AG04449 (cell line): Measurements from ENCODE around the gene FARP2.
"Not testable (repeated sequence)": the region's sequence is repeated elsewhere in the genome, so short reads cannot be mapped to it uniquely, and the experiment has no call there.

Experiments used
- CTCF ChIA-PET: fragments of 350-600 bp; formaldehyde crosslinking; extraction: SDS; loops from one replicate; lab custom pipeline; 2021; ENCODE audit warnings: antibody characterized with exemption; lab: Yijun Ruan, JAX
- POLR2A ChIA-PET: fragments of 400-600, 350-600 bp; formaldehyde crosslinking; extraction: SDS; loops from one replicate; lab custom pipeline; 2020; ENCODE audit warnings: antibody characterized with exemption, inconsistent platforms; lab: Yijun Ruan, JAX
- DNase-seq: peaks from one replicate; pipeline ENCODE4 v3.0.0-alpha.2; 2010; ENCODE audit warnings: low read depth, low spot score
- H3K4me3 ChIP-seq: 2 replicates; pipeline ENCODE4 v1.5.1; 2011; ENCODE audit warnings: low read depth, mild to moderate bottlenecking, control low read depth, low read length
- CTCF ChIP-seq: IDR thresholded peaks from one replicate; pipeline ENCODE4 v1.5.1; 2011; ENCODE audit warnings: mild to moderate bottlenecking, moderate library complexity, low read length, control low read depth, inconsistent platforms; ENCODE audit not compliant: insufficient read depth; ENCODE audit errors: missing control alignments

FARP2 gene

GRCh38 chr2:241422350-241422749 is 66.3 kb downstream of the FARP2 start:
- no peak overlapping the region for H3K4me3 ChIP-seq
- POLR2A ChIA-PET: no interaction called here
- TF ChIP-seq CTCF: no peak
- DNase-seq: no peak
- CTCF ChIA-PET: no interaction called here

GRCh38 chr2:241423489-241423888 is 67.4 kb downstream of the FARP2 start:
- DNase-seq, H3K4me3 ChIP-seq, POLR2A ChIA-PET: not testable (repeated sequence)
- CTCF ChIA-PET: interaction anchor here (1.1 kb wide), 1 partner anchor 14 kb away, joined by 3 read pairs; no protein-coding TSS in a partner anchor

GRCh38 chr2:241425368-241425767 is 69.3 kb downstream of the FARP2 start:
- ChIA-PET CTCF (no interaction called here), POLR2A (no interaction called here)
- no peak for DNase-seq
- H3K4me3 ChIP-seq: no peak overlapping the region
- TF ChIP-seq CTCF: no peak

GRCh38 chr2:241430178-241430577 is 74.1 kb downstream of the FARP2 start:
- CTCF ChIA-PET: no interaction called here
- H3K4me3 ChIP-seq: no peak overlapping the region
- POLR2A ChIA-PET: no interaction called here
- DNase-seq: no peak
- TF ChIP-seq CTCF: no peak

GRCh38 chr2:241432824-241433448 is 76.9 kb downstream of the FARP2 start:
- no peak for TF ChIP-seq CTCF
- CTCF ChIA-PET: interaction anchor here (0.9 to 2.2 kb wide), 2 partner anchors 10 to 18 kb away, joined by 3 to 6 read pairs; no protein-coding TSS in a partner anchor
- no peak overlapping the region for H3K4me3 ChIP-seq
- DNase-seq: no peak
- POLR2A ChIA-PET: no interaction called here

- no peak for TF ChIP-seq CTCF
- POLR2A ChIA-PET: interaction anchor here (0.6 kb wide), 1 partner anchor 149 kb away, joined by 3 read pairs; no protein-coding TSS in a partner anchor
- no peak for DNase-seq
- H3K4me3 ChIP-seq: no peak overlapping the region
- CTCF ChIA-PET: interaction anchor here (0.6 kb wide), 1 partner anchor 10 kb away, joined by 4 read pairs; no protein-coding TSS in a partner anchor
These were observed 81.1 kb downstream of the FARP2 start for GRCh38 chr2:241437179-241437578.

GRCh38 chr2:241441492-241441891 is 85.4 kb downstream of the FARP2 start:
- POLR2A ChIA-PET: no interaction called here
- CTCF ChIA-PET: interaction anchor here (1.1 kb wide), 1 partner anchor 10 kb away, joined by 3 read pairs; no protein-coding TSS in a partner anchor
- no peak overlapping the region for H3K4me3 ChIP-seq
- no peak for TF ChIP-seq CTCF
- no peak for DNase-seq
